Testis (tissue), 3 donors: ENCODE measurements around the gene ALOX12B. TPM values are rescaled to one million over a fixed set of nuclear protein-coding genes. Genes with fewer than 3 reads are reported as not detected.
"Not testable (repeated sequence)": the region's sequence is repeated elsewhere in the genome, so short reads cannot be mapped to it uniquely, and the experiment has no call there.

Experiments
- DNase-seq: peaks from one replicate; pipeline ENCODE4 v3.0.0-alpha.2; 2019
- H3K27ac ChIP-seq, 2 donors: fragments of 200-600 bp; sonication (generic); one replicate each; pipeline ENCODE4 v1.5.1; 2019
- H3K27me3 ChIP-seq: fragments of 200-600 bp; sonication (generic); one replicate; pipeline ENCODE4 v1.5.1; 2019
- H3K36me3 ChIP-seq: fragments of 200-600 bp; sonication (generic); one replicate; pipeline ENCODE4 v1.5.1; 2017; ENCODE audit warnings: low read depth; ENCODE audit errors: missing control alignments
- H3K4me1 ChIP-seq: fragments of 200-600 bp; sonication (generic); one replicate; pipeline ENCODE4 v1.5.1; 2019
- H3K4me3 ChIP-seq, 2 donors: fragments of 200-600 bp; sonication (generic); one replicate each; pipeline ENCODE4 v1.5.1; 2017 to 2019
- H3K9me3 ChIP-seq: fragments of 200-600 bp; sonication (generic); one replicate; pipeline ENCODE4 v1.5.1; 2017
- CTCF ChIP-seq, 3 experiments: fragments of 450-650 bp in 2 of 3; fragments of 200-600 bp in 1 of 3; sonication (generic) in 1 of 3; IDR thresholded peaks; one replicate each; pipeline ENCODE4 v1.5.1; 2016 to 2019; ENCODE audit warnings: antibody characterized with exemption in 3 of 3, mild to moderate bottlenecking in 2 of 3, moderate library complexity in 1 of 3
- POLR2A ChIP-seq: fragments of 450-650 bp; IDR thresholded peaks from one replicate; pipeline ENCODE4 v1.6.1; 2017; ENCODE audit warnings: antibody characterized with exemption, mild to moderate bottlenecking, moderate library complexity
- WGBS, 2 donors: methylation state at CpG; one replicate each; pipeline ENCODE4 v1.1.5; 2018; 5-methylcytosine and 5-hydroxymethylcytosine counted together
- intact Hi-C: fragments of 100-400 bp; cut with DNase I; formaldehyde crosslinking; loops from one replicate; pipeline ENCODE4 v1.15.1; 2023; ENCODE audit warnings: low total_unique reads
- polyA plus RNA-seq: library from polyadenylated mRNA; stranded (reverse); fragments of 350-450 nt; fragmentation: Illumina TruSeq; extraction: RNeasy Lipid Tissue Mini Kit (QIAGEN cat#74804); gene quantifications from one replicate; pipeline ENCODE4 v1.2.3, GENCODE V29; 2014; ENCODE audit warnings: low read depth, low replicate concordance; ENCODE audit not compliant: insufficient read depth
- total RNA-seq, 2 donors: library from RNA; depleted of rRNA; stranded (reverse); fragments of >200 nt; gene quantifications; one replicate each; pipeline ENCODE4 v1.2.3, GENCODE V29; 2016

The ALOX12B gene
- total and polyA plus RNA-seq, 3 donors from 2014 or later = 0.87 to 1.1 (median 0.99) TPM

- DNase-seq = no peak
- Histone ChIP-seq H3K4me3 (no peak overlapping the region), H3K27ac (no peak overlapping the region), H3K27me3 (no peaks in the 10 kb centered on the region), H3K4me1 (no peaks in the 10 kb centered on the region), H3K9me3 (no peaks in the 10 kb centered on the region), H3K36me3 (no peaks in the 10 kb centered on the region)
- WGBS, 2 donors = 4 to 5% methylated on average over 13 to 25 of the region's 28 CpGs
- TF ChIP-seq POLR2A (no peak), CTCF (IDR thresholded peaks at IDR 0.05) (no peak)
- intact Hi-C loops = no loop called here
Observed at GRCh38 chr17:8063761-8064534, 23.6 kb downstream of the ALOX12B start.

- H3K4me1 ChIP-seq = no peaks in the 10 kb centered on the region
- 5 to 9% methylated on average over 15 of the region's 15 CpGs for WGBS, 2 donors
- DNase-seq = no peak
- H3K36me3 ChIP-seq = no peaks in the 10 kb centered on the region
- intact Hi-C loops = no loop called here
- no peaks in the 10 kb centered on the region for H3K9me3 ChIP-seq
- no peak overlapping the region for H3K4me3 ChIP-seq
- H3K27me3 ChIP-seq = no peaks in the 10 kb centered on the region
- TF ChIP-seq CTCF (IDR thresholded peaks at IDR 0.05) (no peak), POLR2A (no peak)
- H3K27ac ChIP-seq = no peak overlapping the region
Observed at GRCh38 chr17:8062807-8063483, 24.6 kb downstream of the ALOX12B start.

GRCh38 chr17:8062435-8062806, 25.1 kb downstream of the ALOX12B start:
- H3K9me3 ChIP-seq = no peaks in the 10 kb centered on the region
- no peak overlapping the region for H3K27ac ChIP-seq
- H3K27me3 ChIP-seq = no peaks in the 10 kb centered on the region
- no peaks in the 10 kb centered on the region for H3K36me3 ChIP-seq
- intact Hi-C loops = no loop called here
- no peak overlapping the region for H3K4me3 ChIP-seq
- TF ChIP-seq CTCF (IDR thresholded peaks at IDR 0.05) = no peak
- TF ChIP-seq POLR2A = no peak
- no peaks in the 10 kb centered on the region for H3K4me1 ChIP-seq
- WGBS, 2 donors = 7 to 15% methylated on average over 8 of the region's 8 CpGs
- no peak for DNase-seq

- H3K27me3 ChIP-seq, H3K4me1 ChIP-seq, H3K9me3 ChIP-seq, H3K4me3 ChIP-seq, DNase-seq, H3K27ac ChIP-seq, intact Hi-C loops, H3K36me3 ChIP-seq: not testable (repeated sequence)
- 30 to 45% methylated on average over 8 of the region's 8 CpGs for WGBS, 2 donors
Observed at GRCh38 chr17:8061851-8062250, 25.7 kb downstream of the ALOX12B start.

- intact Hi-C loops = no loop called here
- Histone ChIP-seq H3K36me3 (no peaks in the 10 kb centered on the region), H3K9me3 (no peaks in the 10 kb centered on the region), H3K27me3 (no peaks in the 10 kb centered on the region), H3K27ac (no peak overlapping the region), H3K4me3 (no peak overlapping the region), H3K4me1 (no peaks in the 10 kb centered on the region)
- peak; percentile 80 for DNase-seq
- 5 to 7% methylated on average over 10 of the region's 10 CpGs for WGBS, 2 donors
- TF ChIP-seq POLR2A (no peak), CTCF (IDR thresholded peaks at IDR 0.05) (peak; percentile 69 to 76 (median 70))
Observed at GRCh38 chr17:8060274-8060673, 27.2 kb downstream of the ALOX12B start.
